ENCODE measurements around the gene MYL3. TPM values are rescaled to one million over a fixed set of nuclear protein-coding genes. Genes with fewer than 3 reads are reported as not detected.

Gene MYL3
- polyA plus RNA-seq, 1 of the 3 experiments (the other 2 are of a cell fraction), result not detected

- 2% methylated on average over 12 of the region's 78 CpGs for WGBS (ENCODE audit: low lambda C conversion rate)
Observed at GRCh38 chr3:46883054-46883829, 20.0 kb upstream of the MYL3 start.

More at GRCh38 chr3:46883054-46883829, 20.0 kb upstream of the MYL3 start:
- H3K9me2 ChIP-seq, result no peaks in the 10 kb centered on the region
- TF ChIP-seq EP300 (IDR thresholded peaks at IDR 0.05; ENCODE audit: borderline replicate concordance in 1 of 2, low read depth in 1 of 2, low read length in 1 of 2), result no peak
- no peak for TF ChIP-seq FOXJ3 (CRISPR knock-in tag; IDR thresholded peaks at IDR 0.05)
- TF ChIP-seq RCOR1 (IDR thresholded peaks at IDR 0.05; ENCODE audit: low read length), result no peak
- no peak for TF ChIP-seq CHD2 (IDR thresholded peaks at IDR 0.05; ENCODE audit: low read length, partially characterized antibody)
- no peak for TF ChIP-seq NFIC (IDR thresholded peaks at IDR 0.05; ENCODE audit: borderline replicate concordance)
- TF ChIP-seq RAD21 (IDR thresholded peaks at IDR 0.05; ENCODE audit: low read length), result no peak
- TF ChIP-seq, protein P1, sequence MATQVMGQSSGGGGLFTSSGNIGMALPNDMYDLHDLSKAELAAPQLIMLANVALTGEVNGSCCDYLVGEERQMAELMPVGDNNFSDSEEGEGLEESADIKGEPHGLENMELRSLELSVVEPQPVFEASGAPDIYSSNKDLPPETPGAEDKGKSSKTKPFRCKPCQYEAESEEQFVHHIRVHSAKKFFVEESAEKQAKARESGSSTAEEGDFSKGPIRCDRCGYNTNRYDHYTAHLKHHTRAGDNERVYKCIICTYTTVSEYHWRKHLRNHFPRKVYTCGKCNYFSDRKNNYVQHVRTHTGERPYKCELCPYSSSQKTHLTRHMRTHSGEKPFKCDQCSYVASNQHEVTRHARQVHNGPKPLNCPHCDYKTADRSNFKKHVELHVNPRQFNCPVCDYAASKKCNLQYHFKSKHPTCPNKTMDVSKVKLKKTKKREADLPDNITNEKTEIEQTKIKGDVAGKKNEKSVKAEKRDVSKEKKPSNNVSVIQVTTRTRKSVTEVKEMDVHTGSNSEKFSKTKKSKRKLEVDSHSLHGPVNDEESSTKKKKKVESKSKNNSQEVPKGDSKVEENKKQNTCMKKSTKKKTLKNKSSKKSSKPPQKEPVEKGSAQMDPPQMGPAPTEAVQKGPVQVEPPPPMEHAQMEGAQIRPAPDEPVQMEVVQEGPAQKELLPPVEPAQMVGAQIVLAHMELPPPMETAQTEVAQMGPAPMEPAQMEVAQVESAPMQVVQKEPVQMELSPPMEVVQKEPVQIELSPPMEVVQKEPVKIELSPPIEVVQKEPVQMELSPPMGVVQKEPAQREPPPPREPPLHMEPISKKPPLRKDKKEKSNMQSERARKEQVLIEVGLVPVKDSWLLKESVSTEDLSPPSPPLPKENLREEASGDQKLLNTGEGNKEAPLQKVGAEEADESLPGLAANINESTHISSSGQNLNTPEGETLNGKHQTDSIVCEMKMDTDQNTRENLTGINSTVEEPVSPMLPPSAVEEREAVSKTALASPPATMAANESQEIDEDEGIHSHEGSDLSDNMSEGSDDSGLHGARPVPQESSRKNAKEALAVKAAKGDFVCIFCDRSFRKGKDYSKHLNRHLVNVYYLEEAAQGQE (IDR thresholded peaks at IDR 0.05; ENCODE audit: low read depth, low read length), result no peak
- TF ChIP-seq FOSL2 (IDR thresholded peaks at IDR 0.05; ENCODE audit: borderline replicate concordance, low read depth), result no peak
- TF ChIP-seq CTCF (IDR thresholded peaks at IDR 0.05), result no peak
- peaks cover 0 to 14% of the 10 kb centered on the region in 2 experiments; a peak in 1 of 4 replicates for H3K4me1 ChIP-seq (ENCODE audit: control insufficient read depth in 1 of 2, insufficient read depth in 2 of 2, low read depth in 1 of 2, low read length in 1 of 2)
- peak; percentile 84 for DNase-seq
- H2AFZ ChIP-seq (ENCODE audit: low read depth), result no peak overlapping the region
- H3K9ac ChIP-seq, result no peak overlapping the region
- no peaks in the 10 kb centered on the region for H3K9me3 ChIP-seq
- H3K27ac ChIP-seq (ENCODE audit: low read depth in 2 of 2, low read length in 1 of 2), result no peak overlapping the region
- H3K4me2 ChIP-seq, result peak overlapping the region; percentile 82; the same call in 1 of the 2 replicates
- H3K27me3 ChIP-seq (ENCODE audit: insufficient read depth), result peaks cover 22% of the 10 kb centered on the region
- H3K36me3 ChIP-seq (replicated peaks in 1 of 2; ENCODE audit: control insufficient read depth in 1 of 2, insufficient read depth in 2 of 2, low read length in 1 of 2), result no peaks in the 10 kb centered on the region
- ChIA-PET POLR2A (no interaction called here), CTCF (interaction anchor here (0.9 to 31.0 kb wide), 6 partner anchors 10 to 178 kb away, joined by 3 to 480 read pairs (median 16); partner anchors contain the start of gene PTH1R)
- H4K20me1 ChIP-seq (ENCODE audit: insufficient read depth), result no peaks in the 10 kb centered on the region
- peaks cover 7% of the 10 kb centered on the region for H3F3A ChIP-seq (replicated peaks; ENCODE audit: insufficient read depth)
- H3K79me2 ChIP-seq (ENCODE audit: insufficient read depth), result no peaks in the 10 kb centered on the region
- H3K4me3 ChIP-seq (ENCODE audit: low read depth in 2 of 2, low read length in 1 of 2), result peak overlapping the region in 1 of 2 experiments; percentile 44; a peak in 2 of 4 replicates

Measured in SK-N-SH (cell line).